A673 (cell line): ENCODE data around the gene GRIN2A.

ENCODE experiments used
- EZH2 ChIP-seq: fragments of 200-600 bp; sonication (generic); IDR thresholded peaks from 2 replicates; pipeline ENCODE4 v1.6.1; 2017; ENCODE audit warnings: borderline replicate concordance, low read depth, mild to moderate bottlenecking, mixed read lengths, antibody characterized with exemption, low read length; ENCODE audit not compliant: poor library complexity, severe bottlenecking
- TF ChIP-seq, protein P1 (sequence below): fragments of 300-800, 200-600 bp; sonication (generic); conservative IDR thresholded peaks from 2 replicates; pipeline ENCODE4 v1.5.1; 2017; ENCODE audit warnings: low read depth, mild to moderate bottlenecking, antibody characterized with exemption, low read length, moderate library complexity, mixed read lengths

DNA sequence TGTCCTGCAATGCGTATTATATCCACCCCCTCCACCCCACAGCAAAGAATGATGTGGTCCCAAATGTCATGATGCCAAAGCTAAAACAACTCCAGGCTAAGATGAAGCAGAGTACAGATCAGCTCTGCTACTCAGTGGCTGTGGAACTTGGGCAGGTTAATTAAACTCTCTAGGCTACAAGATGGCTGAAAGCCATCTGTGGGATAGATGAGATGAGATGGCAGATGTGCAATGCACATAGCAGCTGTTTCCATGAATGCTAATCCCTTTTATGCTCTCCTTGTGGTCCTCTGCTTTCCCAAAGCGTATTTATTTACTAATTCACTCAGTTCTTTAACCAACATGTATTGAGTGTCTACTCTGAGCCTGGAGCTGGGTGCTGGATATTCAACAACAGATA, 114.4 kb downstream of the GRIN2A start:
- TF ChIP-seq, protein P1, sequence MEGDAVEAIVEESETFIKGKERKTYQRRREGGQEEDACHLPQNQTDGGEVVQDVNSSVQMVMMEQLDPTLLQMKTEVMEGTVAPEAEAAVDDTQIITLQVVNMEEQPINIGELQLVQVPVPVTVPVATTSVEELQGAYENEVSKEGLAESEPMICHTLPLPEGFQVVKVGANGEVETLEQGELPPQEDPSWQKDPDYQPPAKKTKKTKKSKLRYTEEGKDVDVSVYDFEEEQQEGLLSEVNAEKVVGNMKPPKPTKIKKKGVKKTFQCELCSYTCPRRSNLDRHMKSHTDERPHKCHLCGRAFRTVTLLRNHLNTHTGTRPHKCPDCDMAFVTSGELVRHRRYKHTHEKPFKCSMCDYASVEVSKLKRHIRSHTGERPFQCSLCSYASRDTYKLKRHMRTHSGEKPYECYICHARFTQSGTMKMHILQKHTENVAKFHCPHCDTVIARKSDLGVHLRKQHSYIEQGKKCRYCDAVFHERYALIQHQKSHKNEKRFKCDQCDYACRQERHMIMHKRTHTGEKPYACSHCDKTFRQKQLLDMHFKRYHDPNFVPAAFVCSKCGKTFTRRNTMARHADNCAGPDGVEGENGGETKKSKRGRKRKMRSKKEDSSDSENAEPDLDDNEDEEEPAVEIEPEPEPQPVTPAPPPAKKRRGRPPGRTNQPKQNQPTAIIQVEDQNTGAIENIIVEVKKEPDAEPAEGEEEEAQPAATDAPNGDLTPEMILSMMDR: no peak
- TF ChIP-seq EZH2: no peak
